Measurements from ENCODE around the gene CC2D2A.
"Not testable (repeated sequence)": the region's sequence is repeated elsewhere in the genome, so short reads cannot be mapped to it uniquely, and the experiment has no call there.

Gene CC2D2A

GRCh38 chr4:15610855-15611254, 141.2 kb downstream of the CC2D2A start:
- TF ChIP-seq CTCF (IDR thresholded peaks at IDR 0.05; ENCODE audit: borderline replicate concordance, insufficient read depth, low read depth, low read length), result no peak

GRCh38 chr4:15612136-15612535, 142.5 kb downstream of the CC2D2A start:
- TF ChIP-seq CTCF (IDR thresholded peaks at IDR 0.05; ENCODE audit: borderline replicate concordance, insufficient read depth, low read depth, low read length), result no peak
- no peak overlapping the region for H3K4me3 ChIP-seq (ENCODE audit: low read depth, low read length)

More at GRCh38 chr4:15610855-15611254, 141.2 kb downstream of the CC2D2A start:
- no peak overlapping the region for H3K4me3 ChIP-seq (ENCODE audit: low read depth, low read length)

GRCh38 chr4:15614891-15615290, 145.2 kb downstream of the CC2D2A start:
- H3K4me3 ChIP-seq (ENCODE audit: low read depth, low read length), result not testable (repeated sequence)

- not testable (repeated sequence) for H3K4me3 ChIP-seq (ENCODE audit: low read depth, low read length)
These were observed 147.7 kb downstream of the CC2D2A start for GRCh38 chr4:15617407-15617806.

GRCh38 chr4:15636818-15637217, 167.1 kb downstream of the CC2D2A start:
- no peak overlapping the region for H3K4me3 ChIP-seq (ENCODE audit: low read depth, low read length)
- TF ChIP-seq CTCF (IDR thresholded peaks at IDR 0.05; ENCODE audit: borderline replicate concordance, insufficient read depth, low read depth, low read length), result no peak

GRCh38 chr4:15638418-15638817, 168.7 kb downstream of the CC2D2A start:
- no peak for TF ChIP-seq CTCF (IDR thresholded peaks at IDR 0.05; ENCODE audit: borderline replicate concordance, insufficient read depth, low read depth, low read length)
- H3K4me3 ChIP-seq (ENCODE audit: low read depth, low read length), result no peak overlapping the region

- H3K4me3 ChIP-seq (ENCODE audit: low read depth, low read length), result no peak overlapping the region
- TF ChIP-seq CTCF (IDR thresholded peaks at IDR 0.05; ENCODE audit: borderline replicate concordance, insufficient read depth, low read depth, low read length), result no peak
These were observed 178.9 kb downstream of the CC2D2A start for GRCh38 chr4:15648600-15648999.

GRCh38 chr4:15649914-15650545, 180.3 kb downstream of the CC2D2A start:
- no peak overlapping the region for H3K4me3 ChIP-seq (ENCODE audit: low read depth, low read length)
- peak; percentile 57; the same call in 1 of the 2 replicates for TF ChIP-seq CTCF (IDR thresholded peaks at IDR 0.05; ENCODE audit: borderline replicate concordance, insufficient read depth, low read depth, low read length)
